PC-3 (cell line): ENCODE data around the gene TSEN15. TPM values are rescaled to one million over a fixed set of nuclear protein-coding genes. Genes with fewer than 3 reads are reported as not detected.
"Not testable (repeated sequence)": the region's sequence is repeated elsewhere in the genome, so short reads cannot be mapped to it uniquely, and the experiment has no call there.

Experiments
- ATAC-seq: fragments of 200-7000 bp; cut with Tn5 transposase; 2 replicates; pipeline ENCODE4 v1.9.1; 2020; ENCODE audit warnings: mild to moderate bottlenecking, moderate library complexity
- BruUV-seq: library from RNA; stranded (reverse); fragments of 400-500 nt; replicated peaks from 2 replicates; lab custom pipeline; 2021; lab: Mats Ljungman, UMichigan
- CTCF ChIA-PET: fragments of 300-600 bp; sonication (Branson Sonifier 250); formaldehyde crosslinking; loops from one replicate; lab custom pipeline; 2022; ENCODE audit warnings: antibody characterized with exemption; lab: Charles Lee
- POLR2A ChIA-PET: fragments of 300-600 bp; sonication (Branson Sonifier 250); formaldehyde crosslinking; loops from one replicate; lab custom pipeline; 2022; ENCODE audit warnings: antibody characterized with exemption; ENCODE audit not compliant: unreplicated experiment; lab: Charles Lee
- DNase-seq: peaks from one replicate; pipeline ENCODE4 v3.0.0-alpha.2; 2015
- H2AFZ ChIP-seq: fragments of 300-600 bp; sonication (generic); 2 replicates; pipeline ENCODE4 v1.6.0; 2016; ENCODE audit warnings: antibody characterized with exemption, low read length
- H3F3A ChIP-seq: fragments of 300-600 bp; sonication (generic); one replicate; pipeline ENCODE4 v1.6.0; 2017; ENCODE audit warnings: antibody characterized with exemption, low read length, control low read depth, mild to moderate bottlenecking; ENCODE audit not compliant: unreplicated experiment
- H3K27ac ChIP-seq: fragments of 300-600 bp; sonication (generic); 2 replicates; pipeline ENCODE4 v1.5.1; 2016; ENCODE audit warnings: mild to moderate bottlenecking, low read length
- H3K27me3 ChIP-seq: fragments of 300-600 bp; sonication (generic); 2 replicates; pipeline ENCODE4 v1.6.1; 2016; ENCODE audit warnings: low read length, mixed read lengths
- H3K36me3 ChIP-seq: fragments of 300-600 bp; sonication (generic); 2 replicates; pipeline ENCODE4 v1.6.1; 2016; ENCODE audit warnings: low read depth, mixed run types, low read length, mixed read lengths
- H3K4me1 ChIP-seq: fragments of 300-600 bp; sonication (generic); 2 replicates; pipeline ENCODE4 v1.5.1; 2016; ENCODE audit warnings: low read length; ENCODE audit not compliant: insufficient read depth
- H3K4me2 ChIP-seq: fragments of 300-600 bp; sonication (generic); 2 replicates; pipeline ENCODE4 v1.6.0; 2016; ENCODE audit warnings: low read length
- H3K4me3 ChIP-seq: fragments of 300-600 bp; sonication (generic); 2 replicates; pipeline ENCODE4 v1.5.1; 2016; ENCODE audit warnings: mild to moderate bottlenecking, low read length, mixed read lengths
- H3K79me2 ChIP-seq: fragments of 300-600 bp; sonication (generic); 2 replicates; pipeline ENCODE4 v1.6.1; 2017; ENCODE audit warnings: low read length, mixed read lengths
- H3K9ac ChIP-seq: fragments of 300-600 bp; sonication (generic); 2 replicates; pipeline ENCODE4 v1.6.0; 2016; ENCODE audit warnings: mild to moderate bottlenecking, low read length
- H3K9me2 ChIP-seq: fragments of 300-600 bp; sonication (generic); replicated peaks from 2 replicates; pipeline ENCODE4 v1.6.1; 2016; ENCODE audit warnings: mixed run types, low read length, mixed read lengths
- H3K9me3 ChIP-seq: fragments of 300-600 bp; sonication (generic); 2 replicates; pipeline ENCODE4 v1.6.1; 2016; ENCODE audit warnings: low read length, mixed read lengths
- H4K20me1 ChIP-seq: fragments of 300-600 bp; sonication (generic); 2 replicates; pipeline ENCODE4 v1.6.1; 2016; ENCODE audit warnings: low read length, mixed read lengths
- CTCF ChIP-seq: fragments of 300-600 bp; sonication (generic); conservative IDR thresholded peaks from 2 replicates; pipeline ENCODE4 v1.5.1; 2017; ENCODE audit warnings: antibody characterized with exemption, low read depth, mild to moderate bottlenecking, low read length
- EZH2 ChIP-seq: fragments of 300-600 bp; sonication (generic); IDR thresholded peaks from one replicate; pipeline ENCODE4 v1.6.1; 2017; ENCODE audit warnings: antibody characterized with exemption, mild to moderate bottlenecking, low read length; ENCODE audit not compliant: unreplicated experiment
- EZH2phosphoT487 ChIP-seq: fragments of 300-600 bp; sonication (generic); IDR thresholded peaks from 2 replicates; pipeline ENCODE4 v1.6.1; 2018; ENCODE audit warnings: mild to moderate bottlenecking, antibody characterized with exemption, low read length, borderline replicate concordance
- intact Hi-C: fragments of 100-400 bp; cut with micrococcal nuclease; formaldehyde crosslinking; loops from 2 replicates; pipeline ENCODE4 v1.9.0; 2023
- total RNA-seq: library from RNA; depleted of rRNA; stranded (reverse); fragments of >200 nt; gene quantifications from 2 replicates; pipeline ENCODE4 v1.2.3, GENCODE V29; 2014

TSEN15 gene
- total RNA-seq, 1 experiment from 2014 or later = 29.7 TPM

GRCh38 chr1:184088037-184088436 is 36.5 kb downstream of the TSEN15 start:
- intact Hi-C loops = no loop called here
- no peaks in the 10 kb centered on the region for H3F3A ChIP-seq
- H3K27ac ChIP-seq = no peak overlapping the region
- no TSS peak for BruUV-seq
- no peak overlapping the region for H3K4me3 ChIP-seq
- no peak overlapping the region for H3K9ac ChIP-seq
- no peaks in the 10 kb centered on the region for H3K36me3 ChIP-seq
- H3K4me2 ChIP-seq = no peak overlapping the region
- no peak overlapping the region for H2AFZ ChIP-seq
- H3K27me3 ChIP-seq = no peaks in the 10 kb centered on the region
- ATAC-seq (no peak), DNase-seq (no peak)
- TF ChIP-seq EZH2 (no peak), CTCF (no peak), EZH2phosphoT487 (no peak)
- no peaks in the 10 kb centered on the region for H3K79me2 ChIP-seq
- no peaks in the 10 kb centered on the region for H3K9me3 ChIP-seq
- H3K4me1 ChIP-seq = no peaks in the 10 kb centered on the region
- ChIA-PET CTCF (no interaction called here), POLR2A (no interaction called here)
- no peaks in the 10 kb centered on the region for H4K20me1 ChIP-seq
- H3K9me2 ChIP-seq = no peaks in the 10 kb centered on the region

DNA sequence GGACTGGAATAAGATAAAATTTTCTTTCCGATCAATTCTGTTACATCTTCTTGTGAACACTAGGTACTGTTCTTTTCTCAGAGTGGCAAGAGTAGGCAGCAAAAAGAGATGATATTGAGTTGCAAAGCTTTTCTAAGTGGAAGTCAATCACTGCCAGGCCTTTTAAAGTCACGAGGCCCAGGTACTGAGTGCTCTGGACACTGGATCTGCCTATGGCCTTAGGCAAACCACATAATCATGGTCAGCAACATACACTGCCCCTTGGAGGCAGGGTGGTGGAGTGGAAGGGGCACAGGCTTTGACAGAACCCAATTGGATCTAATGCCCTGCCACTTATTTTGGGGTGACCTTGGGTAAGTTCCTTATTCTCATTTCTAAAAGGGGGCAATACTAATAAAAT is 41.5 kb downstream of the TSEN15 start:
- Histone ChIP-seq H3K36me3 (no peaks in the 10 kb centered on the region), H3K9me2 (no peaks in the 10 kb centered on the region), H3F3A (no peaks in the 10 kb centered on the region), H3K27me3 (no peaks in the 10 kb centered on the region), H3K9ac (no peak overlapping the region), H4K20me1 (no peaks in the 10 kb centered on the region), H2AFZ (no peak overlapping the region), H3K4me2 (no peak overlapping the region), H3K79me2 (no peaks in the 10 kb centered on the region), H3K9me3 (no peaks in the 10 kb centered on the region), H3K4me3 (no peak overlapping the region), H3K4me1 (no peaks in the 10 kb centered on the region), H3K27ac (no peak overlapping the region)
- no peak for ATAC-seq
- TF ChIP-seq EZH2phosphoT487 (no peak), CTCF (no peak), EZH2 (no peak)
- BruUV-seq = no TSS peak
- intact Hi-C loops = no loop called here
- ChIA-PET CTCF (no interaction called here), POLR2A (no interaction called here)
- no peak for DNase-seq

DNA sequence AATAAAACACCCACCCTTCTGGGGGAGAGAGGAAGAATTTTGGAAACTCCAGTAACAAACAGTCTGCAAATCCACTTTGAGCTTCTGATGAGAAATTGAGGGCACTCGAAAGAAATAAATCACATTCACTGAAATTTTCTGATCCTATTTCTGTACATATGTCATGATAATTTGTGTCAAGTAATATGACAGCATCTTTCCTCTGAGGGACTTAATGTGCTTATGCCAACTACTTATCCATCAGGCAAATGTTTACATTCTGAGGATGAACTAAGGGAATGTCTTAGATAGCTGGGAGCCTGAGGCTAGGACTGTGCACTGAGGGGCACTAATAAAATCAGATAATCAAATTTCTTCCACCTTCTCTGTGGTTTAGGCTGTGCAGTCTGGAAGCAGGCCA is 44.5 kb downstream of the TSEN15 start:
- POLR2A ChIA-PET = no interaction called here
- no peaks in the 10 kb centered on the region for H3K9me3 ChIP-seq
- TF ChIP-seq EZH2 (no peak), EZH2phosphoT487 (no peak), CTCF (no peak)
- no peaks in the 10 kb centered on the region for H3K9me2 ChIP-seq
- no peak overlapping the region for H3K9ac ChIP-seq
- no peaks in the 10 kb centered on the region for H3F3A ChIP-seq
- H4K20me1 ChIP-seq = no peaks in the 10 kb centered on the region
- no peaks in the 10 kb centered on the region for H3K27me3 ChIP-seq
- H3K4me2 ChIP-seq = no peak overlapping the region
- ATAC-seq (no peak), DNase-seq (no peak)
- BruUV-seq = no TSS peak
- no peak overlapping the region for H2AFZ ChIP-seq
- H3K27ac ChIP-seq = no peak overlapping the region
- intact Hi-C loops = no loop called here
- no peaks in the 10 kb centered on the region for H3K4me1 ChIP-seq
- H3K4me3 ChIP-seq = no peak overlapping the region
- no peaks in the 10 kb centered on the region for H3K36me3 ChIP-seq
- no peaks in the 10 kb centered on the region for H3K79me2 ChIP-seq
- CTCF ChIA-PET = no interaction called here

DNA sequence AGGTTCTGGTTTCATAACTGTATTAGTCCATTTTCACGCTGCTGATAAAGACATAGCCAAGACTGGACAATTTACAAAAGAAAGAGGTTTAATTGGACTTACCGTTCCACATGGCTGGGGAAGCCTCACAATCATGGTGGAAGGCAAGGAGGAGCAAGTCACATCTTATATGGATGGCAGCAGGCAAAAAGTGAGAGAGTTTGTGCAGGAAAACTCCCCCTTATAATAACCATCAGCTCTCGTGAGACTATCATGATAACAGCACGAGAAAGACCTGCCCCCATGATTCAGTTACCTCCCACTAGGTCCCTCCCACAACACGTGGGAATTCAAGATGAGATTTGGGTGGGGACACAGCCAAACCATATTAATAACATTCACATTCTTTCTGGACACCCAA is 45.0 kb downstream of the TSEN15 start:
- H3K4me2 ChIP-seq, BruUV-seq, ATAC-seq, H3K4me3 ChIP-seq, H3K9me3 ChIP-seq, intact Hi-C loops, CTCF ChIA-PET, H3K27me3 ChIP-seq, H2AFZ ChIP-seq, H3K9ac ChIP-seq, H3K9me2 ChIP-seq, H3K79me2 ChIP-seq, H3K36me3 ChIP-seq, H3K27ac ChIP-seq, H3K4me1 ChIP-seq, DNase-seq, H4K20me1 ChIP-seq, POLR2A ChIA-PET, H3F3A ChIP-seq: not testable (repeated sequence)
